B cell (primary cell): ENCODE results near the gene RPL10A. TPM values are rescaled to one million over a fixed set of nuclear protein-coding genes. Genes with fewer than 3 reads are reported as not detected.
"Not testable (repeated sequence)": the region's sequence is repeated elsewhere in the genome, so short reads cannot be mapped to it uniquely, and the experiment has no call there.

Source experiments
- ATAC-seq: fragments of 200-7000 bp; cut with Tn5 transposase; one replicate; pipeline ENCODE4 v1.10.0; 2021; ENCODE audit warnings: low read depth, mild to moderate bottlenecking, moderate number of reproducible peaks, moderate library complexity
- CTCF ChIA-PET: fragments of 350-600 bp; sonication (Branson Sonifier 250); formaldehyde crosslinking; loops from one replicate; lab custom pipeline; 2021; ENCODE audit warnings: antibody characterized with exemption, inconsistent platforms; lab: Charles Lee
- POLR2A ChIA-PET: fragments of 350-600 bp; sonication (Branson Sonifier 250); formaldehyde crosslinking; loops from one replicate; lab custom pipeline; 2021; ENCODE audit warnings: antibody characterized with exemption; lab: Charles Lee
- DNase-seq: peaks from one replicate; pipeline ENCODE4 v3.0.0; 2013
- H2AFZ ChIP-seq: 2 replicates; pipeline ENCODE4 v1.6.1; 2012; ENCODE audit warnings: mild to moderate bottlenecking, low read depth, low read length; ENCODE audit not compliant: insufficient read depth, poor library complexity, severe bottlenecking
- H3K27ac ChIP-seq, 2 donors: 1 replicate in 1 of 2; 2 replicates in 1 of 2; pipeline ENCODE4 v1.5.1; 2012 to 2013; ENCODE audit warnings: low read length in 2 of 2, mild to moderate bottlenecking in 2 of 2, moderate library complexity in 1 of 2
- H3K27me3 ChIP-seq, 4 experiments: fragments of 200-600 bp in 1 of 4; sonication (generic) in 1 of 4; replicated peaks in 1 of 4; 1 replicate in 2 of 4; 2 replicates in 2 of 4; pipeline versions ENCODE4 v1.6.1 to v1.7.0; 2013 to 2016; ENCODE audit warnings: low read length in 3 of 4, mild to moderate bottlenecking in 2 of 4, mixed read lengths in 1 of 4, moderate library complexity in 1 of 4; ENCODE audit not compliant: insufficient read depth in 4 of 4, control insufficient read depth in 3 of 4; ENCODE audit errors: control extremely low read depth in 1 of 4
- H3K36me3 ChIP-seq, 2 experiments: replicated peaks in 1 of 2; 1 replicate in 1 of 2; 2 replicates in 1 of 2; pipeline versions ENCODE4 v1.6.1 to v1.7.1; 2013; ENCODE audit warnings: low read length in 1 of 2; ENCODE audit not compliant: insufficient read depth in 2 of 2, control insufficient read depth in 1 of 2; ENCODE audit errors: control extremely low read depth in 1 of 2, extremely low read depth in 1 of 2
- H3K4me1 ChIP-seq, 2 donors: fragments of 200-600 bp in 1 of 2; sonication (generic) in 1 of 2; 1 replicate in 1 of 2; 2 replicates in 1 of 2; pipeline versions ENCODE4 v1.5.1 to v1.6.1; 2013 to 2017; ENCODE audit warnings: low read length in 2 of 2; ENCODE audit not compliant: control insufficient read depth in 2 of 2, insufficient read depth in 2 of 2
- H3K4me2 ChIP-seq: replicated peaks from 2 replicates; pipeline ENCODE3; 2012; ENCODE audit warnings: mild to moderate bottlenecking, low read depth, low read length; ENCODE audit not compliant: poor library complexity, severe bottlenecking
- H3K4me3 ChIP-seq, 5 experiments: fragments of 200-600 bp in 1 of 5; sonication (generic) in 1 of 5; 1 replicate in 3 of 5; 2 replicates in 2 of 5; pipeline versions ENCODE4 v1.5.1 to v1.7.0; 2011 to 2016; ENCODE audit warnings: low read length in 4 of 5, mild to moderate bottlenecking in 4 of 5, low read depth in 2 of 5, control low read depth in 1 of 5, moderate library complexity in 1 of 5; ENCODE audit not compliant: insufficient read depth in 1 of 5; ENCODE audit errors: control extremely low read depth in 1 of 5, extremely low read depth in 1 of 5
- H3K79me2 ChIP-seq: fragments of 200-600 bp; sonication (generic); one replicate; pipeline ENCODE4 v1.6.0; 2016; ENCODE audit warnings: low read length; ENCODE audit not compliant: control insufficient read depth, insufficient read depth
- H3K9ac ChIP-seq: fragments of 200-600 bp; sonication (generic); 2 replicates; pipeline ENCODE4 v1.6.1; 2017; ENCODE audit warnings: mild to moderate bottlenecking, low read length, moderate library complexity
- H3K9me3 ChIP-seq, 3 donors: one replicate each; pipeline versions ENCODE4 v1.6.1 to v1.7.1; 2013; ENCODE audit warnings: low read length in 2 of 3; ENCODE audit not compliant: control insufficient read depth in 2 of 3, insufficient read depth in 1 of 3; ENCODE audit errors: control extremely low read depth in 1 of 3
- H4K20me1 ChIP-seq: 2 replicates; pipeline ENCODE4 v1.6.0; 2012; ENCODE audit warnings: mild to moderate bottlenecking, low read length; ENCODE audit not compliant: insufficient read depth, control insufficient read depth, poor library complexity, severe bottlenecking
- H3K27ac Mint-ChIP-seq: one replicate; pipeline ENCODE4 v1.8.0; 2021; ENCODE audit warnings: mixed read lengths
- H3K27me3 Mint-ChIP-seq: one replicate; pipeline ENCODE4 v1.8.0; 2021; ENCODE audit warnings: mixed read lengths
- H3K4me1 Mint-ChIP-seq: one replicate; pipeline ENCODE4 v1.8.0; 2021; ENCODE audit warnings: mixed read lengths
- H3K4me3 Mint-ChIP-seq: one replicate; pipeline ENCODE4 v1.8.0; 2021; ENCODE audit warnings: mixed read lengths
- H3K9me3 Mint-ChIP-seq: one replicate; pipeline ENCODE4 v1.8.0; 2022; ENCODE audit warnings: mixed read lengths; ENCODE audit not compliant: insufficient read depth
- EZH2 ChIP-seq: IDR thresholded peaks from 2 replicates; pipeline ENCODE4 v1.6.1; 2012; ENCODE audit warnings: borderline replicate concordance, low read depth, mild to moderate bottlenecking, moderate library complexity, low read length; ENCODE audit not compliant: insufficient read depth, poor library complexity, severe bottlenecking
- WGBS: methylation state at CpG from one replicate; pipeline ENCODE4 v1.1.5; 2013; ENCODE audit warnings: missing lambda C conversion rate; ENCODE audit not compliant: insufficient coverage; 5-methylcytosine and 5-hydroxymethylcytosine counted together
- intact Hi-C: fragments of 100-400 bp; cut with micrococcal nuclease; formaldehyde crosslinking; loops from one replicate; pipeline ENCODE4 v1.10.0; 2022
- polyA plus RNA-seq: library from polyadenylated mRNA; depleted of rRNA; stranded (reverse); fragments of >200 nt; gene quantifications from 2 replicates; pipeline ENCODE4 v1.2.3, GENCODE V29; 2012
- total RNA-seq, 2 donors: library from RNA; stranded (reverse); fragments of 120-200 nt in 1 of 2; gene quantifications; 1 replicate in 1 of 2; 2 replicates in 1 of 2; pipeline versions ENCODE4 v1.2.3 to v1.2.4, GENCODE V29; 2013 to 2022
- TF ChIP-seq, protein P1 (sequence below): fragments of 200-600 bp; IDR thresholded peaks from one replicate; pipeline ENCODE4 v1.8.0; 2022; ENCODE audit warnings: antibody characterized with exemption, mild to moderate bottlenecking

RPL10A gene
- total and polyA plus RNA-seq, 2 donors (not counting 1 experiment from before 2014, with no cell fraction given), result 1,687 to 3,150 TPM

GRCh38 chr6:35438378-35439065 lies 29.7 kb upstream of the RPL10A start:
- CTCF ChIA-PET, result interaction anchor here (0.7 kb wide), 1 partner anchor 22 kb away, joined by 5 read pairs; no protein-coding TSS in a partner anchor
- H3K9me3 Mint-ChIP-seq, POLR2A ChIA-PET: not testable (repeated sequence)

DNA sequence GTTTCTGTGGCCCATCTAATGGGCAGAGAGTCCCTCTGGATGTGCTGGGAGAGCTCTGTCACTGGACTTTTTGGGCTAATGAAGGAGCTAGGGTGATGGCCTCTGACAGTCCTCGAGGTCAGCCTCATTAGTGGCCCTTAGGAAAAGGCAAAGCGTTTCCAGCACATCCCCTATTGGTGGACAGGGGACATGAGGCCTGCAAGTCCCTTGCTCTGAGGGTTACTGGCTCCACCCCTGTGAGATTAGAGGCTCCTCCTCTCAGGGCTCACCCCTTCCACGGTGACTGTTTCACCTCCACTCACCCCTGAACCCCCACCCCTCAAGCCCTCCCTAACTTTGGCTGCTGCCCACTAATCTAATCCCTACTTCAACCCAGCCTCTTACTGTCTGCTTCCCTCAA lies 28.9 kb upstream of the RPL10A start:
- H3K27ac ChIP-seq, result no peak overlapping the region
- Mint-ChIP-seq H3K9me3 (no peaks in the 10 kb centered on the region), H3K4me3 (no peak overlapping the region), H3K4me1 (no peaks in the 10 kb centered on the region), H3K27ac (no peak overlapping the region), H3K27me3 (no peaks in the 10 kb centered on the region)
- no peaks in the 10 kb centered on the region for H3K36me3 ChIP-seq
- intact Hi-C loops, result no loop called here
- no peaks in the 10 kb centered on the region for H4K20me1 ChIP-seq
- ChIA-PET POLR2A (no interaction called here), CTCF (no interaction called here)
- TF ChIP-seq EZH2, result no peak
- TF ChIP-seq, protein P1, sequence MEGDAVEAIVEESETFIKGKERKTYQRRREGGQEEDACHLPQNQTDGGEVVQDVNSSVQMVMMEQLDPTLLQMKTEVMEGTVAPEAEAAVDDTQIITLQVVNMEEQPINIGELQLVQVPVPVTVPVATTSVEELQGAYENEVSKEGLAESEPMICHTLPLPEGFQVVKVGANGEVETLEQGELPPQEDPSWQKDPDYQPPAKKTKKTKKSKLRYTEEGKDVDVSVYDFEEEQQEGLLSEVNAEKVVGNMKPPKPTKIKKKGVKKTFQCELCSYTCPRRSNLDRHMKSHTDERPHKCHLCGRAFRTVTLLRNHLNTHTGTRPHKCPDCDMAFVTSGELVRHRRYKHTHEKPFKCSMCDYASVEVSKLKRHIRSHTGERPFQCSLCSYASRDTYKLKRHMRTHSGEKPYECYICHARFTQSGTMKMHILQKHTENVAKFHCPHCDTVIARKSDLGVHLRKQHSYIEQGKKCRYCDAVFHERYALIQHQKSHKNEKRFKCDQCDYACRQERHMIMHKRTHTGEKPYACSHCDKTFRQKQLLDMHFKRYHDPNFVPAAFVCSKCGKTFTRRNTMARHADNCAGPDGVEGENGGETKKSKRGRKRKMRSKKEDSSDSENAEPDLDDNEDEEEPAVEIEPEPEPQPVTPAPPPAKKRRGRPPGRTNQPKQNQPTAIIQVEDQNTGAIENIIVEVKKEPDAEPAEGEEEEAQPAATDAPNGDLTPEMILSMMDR, result no peak
- no peaks in the 10 kb centered on the region for H3K79me2 ChIP-seq
- H3K4me1 ChIP-seq, result no peaks in the 10 kb centered on the region
- H3K9ac ChIP-seq, result no peak overlapping the region
- no peaks in the 10 kb centered on the region for H3K27me3 ChIP-seq
- no peak overlapping the region for H2AFZ ChIP-seq
- no peak overlapping the region for H3K4me3 ChIP-seq
- DNase-seq, result no peak
- H3K4me2 ChIP-seq, result no peak overlapping the region
- 42% methylated on average over 3 of the region's 3 CpGs for WGBS
- no peaks in the 10 kb centered on the region for H3K9me3 ChIP-seq
- no peak for ATAC-seq

More at GRCh38 chr6:35438378-35439065, 29.7 kb upstream of the RPL10A start:
- H3K27me3 Mint-ChIP-seq, H4K20me1 ChIP-seq, H3K4me3 ChIP-seq, H2AFZ ChIP-seq, H3K4me3 Mint-ChIP-seq, H3K9me3 ChIP-seq, H3K9ac ChIP-seq, H3K79me2 ChIP-seq, H3K4me1 Mint-ChIP-seq, H3K27me3 ChIP-seq, DNase-seq, H3K27ac Mint-ChIP-seq, H3K4me2 ChIP-seq, H3K4me1 ChIP-seq, H3K27ac ChIP-seq, intact Hi-C loops, H3K36me3 ChIP-seq, ATAC-seq: not testable (repeated sequence)
- WGBS, result no CpG with 5 or more reads among the region's 7 CpGs
